DOHH2 (cell line): ENCODE data around the gene GRID1.

ENCODE experiments used
- H3F3A ChIP-seq: fragments of 200-600 bp; sonication (generic), shearing (Covaris generic); 2 replicates; pipeline ENCODE4 v1.6.0; 2016; ENCODE audit warnings: antibody characterized with exemption, mild to moderate bottlenecking; ENCODE audit not compliant: control insufficient read depth, insufficient read depth
- H3K27ac ChIP-seq: fragments of 200-600 bp; sonication (generic); 2 replicates; pipeline ENCODE4 v1.5.1; 2014; ENCODE audit warnings: low read depth, mild to moderate bottlenecking, low read length, moderate library complexity
- H3K27me3 ChIP-seq: fragments of 200-600 bp; sonication (generic); 2 replicates; pipeline ENCODE4 v1.6.1; 2014; ENCODE audit warnings: mild to moderate bottlenecking, low read length, mixed read lengths; ENCODE audit not compliant: control insufficient read depth
- H3K36me3 ChIP-seq: fragments of 200-600 bp; sonication (generic); 2 replicates; pipeline ENCODE4 v1.6.1; 2014; ENCODE audit warnings: mild to moderate bottlenecking, low read length, moderate library complexity, mixed read lengths; ENCODE audit not compliant: control insufficient read depth
- H3K4me1 ChIP-seq: fragments of 200-600 bp; sonication (generic); 2 replicates; pipeline ENCODE4 v1.6.1; 2014; ENCODE audit warnings: mild to moderate bottlenecking, low read length, mixed read lengths; ENCODE audit not compliant: control insufficient read depth
- H3K4me2 ChIP-seq: fragments of 200-600 bp; sonication (generic); 2 replicates; pipeline ENCODE4 v1.6.0; 2014; ENCODE audit warnings: mild to moderate bottlenecking, low read length, moderate library complexity
- H3K4me3 ChIP-seq: fragments of 200-600 bp; sonication (generic); 2 replicates; pipeline ENCODE4 v1.5.1; 2014; ENCODE audit warnings: mild to moderate bottlenecking, low read length, mixed read lengths
- H3K79me2 ChIP-seq: fragments of 200-600 bp; sonication (generic); 2 replicates; pipeline ENCODE4 v1.6.1; 2014; ENCODE audit warnings: mild to moderate bottlenecking, low read length, mixed read lengths; ENCODE audit not compliant: control insufficient read depth
- H3K9me2 ChIP-seq: fragments of 200-600 bp; sonication (generic); replicated peaks from 2 replicates; pipeline ENCODE4 v1.6.1; 2014; ENCODE audit warnings: mild to moderate bottlenecking, low read length, mixed read lengths; ENCODE audit not compliant: control insufficient read depth
- H3K9me3 ChIP-seq: fragments of 200-600 bp; sonication (generic); 2 replicates; pipeline ENCODE4 v1.6.1; 2014; ENCODE audit warnings: antibody characterized with exemption, low read length, mixed read lengths; ENCODE audit not compliant: control insufficient read depth, insufficient read depth
- H4K20me1 ChIP-seq: fragments of 200-600 bp; sonication (generic); 2 replicates; pipeline ENCODE4 v1.6.0; 2014; ENCODE audit warnings: low read depth, mild to moderate bottlenecking, antibody characterized with exemption, low read length, moderate library complexity; ENCODE audit not compliant: control insufficient read depth, insufficient read depth
- EZH2phosphoT487 ChIP-seq: fragments of 200-600 bp; sonication (generic); IDR thresholded peaks from 2 replicates; pipeline ENCODE4 v1.6.1; 2017; ENCODE audit warnings: borderline replicate concordance, mild to moderate bottlenecking, antibody characterized with exemption, low read length, moderate library complexity, mixed read lengths
- TF ChIP-seq, protein P1 (sequence below): fragments of 200-600 bp; sonication (generic); IDR thresholded peaks from one replicate; pipeline ENCODE4 v1.5.1; 2014; ENCODE audit warnings: antibody characterized with exemption, mild to moderate bottlenecking, low read depth, low read length; ENCODE audit not compliant: poor library complexity, severe bottlenecking

Gene GRID1

DNA sequence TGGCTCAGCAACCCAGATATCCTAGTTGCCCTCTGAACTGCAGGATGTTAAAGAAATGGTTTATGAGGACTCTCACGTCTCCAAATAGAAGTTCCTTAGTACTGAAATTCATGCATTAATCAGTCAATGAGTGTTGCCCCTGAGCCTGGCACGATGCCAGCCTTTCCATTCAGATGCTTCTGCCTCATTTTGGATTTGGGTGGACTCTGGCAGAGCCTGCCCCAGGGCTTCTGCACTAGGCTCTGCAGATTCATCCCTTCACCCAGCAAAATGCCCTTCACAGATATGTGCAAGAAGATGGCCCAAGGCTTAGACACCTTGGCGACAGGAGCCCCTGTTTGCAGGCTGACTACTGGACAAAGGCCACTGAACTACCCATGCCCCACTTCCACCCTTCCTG is 747.8 kb downstream of the GRID1 start:
- Histone ChIP-seq H3K4me3 (no peak overlapping the region), H3F3A (no peaks in the 10 kb centered on the region), H3K9me2 (no peaks in the 10 kb centered on the region), H3K27ac (no peak overlapping the region), H3K9me3 (no peaks in the 10 kb centered on the region), H3K4me1 (no peaks in the 10 kb centered on the region), H3K36me3 (no peaks in the 10 kb centered on the region), H4K20me1 (no peaks in the 10 kb centered on the region), H3K27me3 (no peaks in the 10 kb centered on the region), H3K4me2 (no peak overlapping the region), H3K79me2 (no peaks in the 10 kb centered on the region)
- TF ChIP-seq EZH2phosphoT487, result no peak

DNA sequence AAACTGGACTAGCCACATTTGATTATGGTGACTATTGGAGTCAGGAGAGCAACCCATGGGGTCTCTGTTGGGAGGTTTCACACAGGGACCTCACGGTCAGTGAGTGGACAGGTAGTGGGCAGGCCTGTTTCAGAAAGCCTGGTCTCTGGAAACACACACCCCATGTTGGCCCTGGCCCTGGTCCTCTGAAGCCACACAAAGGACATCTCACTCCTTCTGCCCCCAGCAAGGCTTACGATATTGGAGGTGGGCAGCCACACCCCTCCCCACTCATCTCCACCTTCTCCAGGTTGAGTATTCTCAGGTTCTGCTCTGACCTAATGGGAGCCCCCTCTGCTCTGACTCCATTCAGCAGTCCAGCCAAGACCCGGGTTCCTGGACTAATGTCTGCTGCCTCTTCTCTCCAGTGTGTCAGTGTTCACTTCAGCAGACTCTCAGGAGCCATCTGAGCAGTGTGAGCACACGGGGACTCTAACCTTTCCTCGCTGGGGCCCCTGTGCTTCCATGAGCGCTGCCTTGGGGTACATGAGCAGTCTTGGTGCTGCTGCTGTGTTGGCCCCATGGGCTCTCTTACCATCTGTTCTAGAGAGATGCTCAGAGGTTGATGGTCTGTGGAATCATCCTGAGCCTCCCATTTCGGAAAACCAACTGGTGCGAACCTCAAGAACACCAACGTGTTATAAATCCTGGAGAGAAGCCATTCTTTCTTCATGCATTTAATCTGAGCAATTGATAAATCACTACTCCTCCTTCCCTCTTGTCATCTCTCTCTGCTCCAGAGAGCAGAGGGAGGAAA is 748.6 kb downstream of the GRID1 start:
- Histone ChIP-seq H3K4me2 (no peak overlapping the region), H3K9me3 (no peaks in the 10 kb centered on the region), H3K36me3 (no peaks in the 10 kb centered on the region), H3K9me2 (no peaks in the 10 kb centered on the region), H3F3A (no peaks in the 10 kb centered on the region), H3K4me3 (no peak overlapping the region), H3K27ac (no peak overlapping the region), H3K4me1 (no peaks in the 10 kb centered on the region), H3K79me2 (no peaks in the 10 kb centered on the region), H3K27me3 (no peaks in the 10 kb centered on the region), H4K20me1 (no peaks in the 10 kb centered on the region)
- TF ChIP-seq, protein P1, sequence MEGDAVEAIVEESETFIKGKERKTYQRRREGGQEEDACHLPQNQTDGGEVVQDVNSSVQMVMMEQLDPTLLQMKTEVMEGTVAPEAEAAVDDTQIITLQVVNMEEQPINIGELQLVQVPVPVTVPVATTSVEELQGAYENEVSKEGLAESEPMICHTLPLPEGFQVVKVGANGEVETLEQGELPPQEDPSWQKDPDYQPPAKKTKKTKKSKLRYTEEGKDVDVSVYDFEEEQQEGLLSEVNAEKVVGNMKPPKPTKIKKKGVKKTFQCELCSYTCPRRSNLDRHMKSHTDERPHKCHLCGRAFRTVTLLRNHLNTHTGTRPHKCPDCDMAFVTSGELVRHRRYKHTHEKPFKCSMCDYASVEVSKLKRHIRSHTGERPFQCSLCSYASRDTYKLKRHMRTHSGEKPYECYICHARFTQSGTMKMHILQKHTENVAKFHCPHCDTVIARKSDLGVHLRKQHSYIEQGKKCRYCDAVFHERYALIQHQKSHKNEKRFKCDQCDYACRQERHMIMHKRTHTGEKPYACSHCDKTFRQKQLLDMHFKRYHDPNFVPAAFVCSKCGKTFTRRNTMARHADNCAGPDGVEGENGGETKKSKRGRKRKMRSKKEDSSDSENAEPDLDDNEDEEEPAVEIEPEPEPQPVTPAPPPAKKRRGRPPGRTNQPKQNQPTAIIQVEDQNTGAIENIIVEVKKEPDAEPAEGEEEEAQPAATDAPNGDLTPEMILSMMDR, result no peak
- TF ChIP-seq EZH2phosphoT487, result no peak

DNA sequence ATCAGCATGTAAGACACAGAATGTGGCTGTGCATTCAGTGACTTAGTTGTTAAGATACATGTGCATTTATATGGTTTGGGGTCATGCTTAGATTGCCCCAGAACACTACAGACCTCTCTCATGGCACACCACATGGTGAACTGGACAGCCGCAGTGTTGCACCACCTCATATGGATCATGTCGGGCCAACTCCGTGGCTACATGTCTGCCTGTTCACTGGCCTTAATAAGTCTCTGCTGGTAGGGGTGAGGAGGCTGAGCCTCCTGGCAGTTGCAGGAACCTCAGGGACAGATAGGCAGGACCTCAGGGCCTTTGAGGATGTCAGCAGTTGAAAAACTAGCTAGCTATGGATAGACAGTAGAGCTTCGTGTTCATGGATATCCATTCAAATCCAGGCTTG is 751.0 kb downstream of the GRID1 start:
- TF ChIP-seq, protein P1, result no peak
- TF ChIP-seq EZH2phosphoT487, result no peak

DNA sequence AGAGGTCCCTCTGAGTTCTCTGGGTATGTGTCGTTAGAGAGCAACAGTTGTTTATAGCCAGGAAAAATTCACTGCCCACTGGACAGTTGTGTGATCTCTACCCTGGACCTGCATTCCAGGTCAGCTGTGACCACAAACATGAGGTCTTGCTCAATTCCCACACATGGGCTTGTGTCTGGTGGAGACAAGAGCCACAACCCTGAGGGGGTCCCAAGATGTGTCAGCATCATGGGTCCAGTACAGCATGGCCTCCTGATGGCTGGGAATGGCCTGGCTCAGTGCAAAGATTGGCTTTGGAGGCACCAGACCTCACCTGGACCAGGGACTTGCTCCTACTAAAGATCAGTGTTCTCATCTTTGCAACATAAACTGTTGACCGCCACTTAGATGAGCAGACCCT is 751.6 kb downstream of the GRID1 start:
- H3K79me2 ChIP-seq, result no peaks in the 10 kb centered on the region
- H4K20me1 ChIP-seq, result no peaks in the 10 kb centered on the region
- no peak overlapping the region for H3K27ac ChIP-seq
- H3F3A ChIP-seq, result no peaks in the 10 kb centered on the region
- no peaks in the 10 kb centered on the region for H3K9me2 ChIP-seq
- no peak overlapping the region for H3K4me2 ChIP-seq
- peaks cover 7% of the 10 kb centered on the region; the same call in 1 of the 2 replicates for H3K4me1 ChIP-seq
- no peaks in the 10 kb centered on the region for H3K9me3 ChIP-seq
- no peak overlapping the region for H3K4me3 ChIP-seq
- TF ChIP-seq EZH2phosphoT487, result no peak
- TF ChIP-seq, protein P1, result no peak
- H3K36me3 ChIP-seq, result no peaks in the 10 kb centered on the region
- no peaks in the 10 kb centered on the region for H3K27me3 ChIP-seq

More for the DNA sequence above, 751.0 kb downstream of the GRID1 start:
- no peaks in the 10 kb centered on the region for H3K79me2 ChIP-seq
- no peaks in the 10 kb centered on the region for H4K20me1 ChIP-seq
- H3K27ac ChIP-seq, result no peak overlapping the region
- no peak overlapping the region for H3K4me3 ChIP-seq
- H3K9me2 ChIP-seq, result no peaks in the 10 kb centered on the region
- no peaks in the 10 kb centered on the region for H3F3A ChIP-seq
- no peaks in the 10 kb centered on the region for H3K27me3 ChIP-seq
- no peak overlapping the region for H3K4me2 ChIP-seq
- no peaks in the 10 kb centered on the region for H3K36me3 ChIP-seq
- H3K9me3 ChIP-seq, result no peaks in the 10 kb centered on the region
- H3K4me1 ChIP-seq, result peaks cover 7% of the 10 kb centered on the region; the same call in 1 of the 2 replicates
